Endothelial cell (in vitro differentiated cells): ENCODE data around the gene ZBBX. TPM values are rescaled to one million over a fixed set of nuclear protein-coding genes. Genes with fewer than 3 reads are reported as not detected.

Experiments
- DNase-seq: peaks from one replicate; pipeline ENCODE4 v3.0.0; 2021; ENCODE audit warnings: low spot score
- H3K27ac Mint-ChIP-seq: one replicate; pipeline ENCODE4 v1.8.0; 2021; ENCODE audit warnings: mixed read lengths, inconsistent platforms; ENCODE audit not compliant: unreplicated experiment
- H3K27me3 Mint-ChIP-seq: one replicate; pipeline ENCODE4 v1.8.0; 2021; ENCODE audit warnings: mild to moderate bottlenecking, moderate library complexity, mixed read lengths, inconsistent platforms; ENCODE audit not compliant: unreplicated experiment
- H3K36me3 Mint-ChIP-seq: one replicate; pipeline ENCODE4 v1.8.0; 2021; ENCODE audit warnings: mild to moderate bottlenecking, low read depth, mixed read lengths, inconsistent platforms; ENCODE audit not compliant: unreplicated experiment
- H3K4me1 Mint-ChIP-seq: one replicate; pipeline ENCODE4 v1.8.0; 2021; ENCODE audit warnings: mild to moderate bottlenecking, mixed read lengths, inconsistent platforms; ENCODE audit not compliant: unreplicated experiment
- H3K4me3 Mint-ChIP-seq: one replicate; pipeline ENCODE4 v1.8.0; 2021; ENCODE audit warnings: mild to moderate bottlenecking, mixed read lengths, inconsistent platforms; ENCODE audit not compliant: unreplicated experiment
- H3K9me3 Mint-ChIP-seq: one replicate; pipeline ENCODE4 v1.8.0; 2021; ENCODE audit warnings: mixed read lengths, inconsistent platforms; ENCODE audit not compliant: unreplicated experiment
- total RNA-seq: library from RNA; stranded (reverse); fragmentation: NEBNext Ultra II Directional; extraction: Animal tissue kit (Norgen Biotek cat#: 25700); gene quantifications from one replicate; pipeline ENCODE4 v1.2.1, GENCODE V29; 2021; ENCODE audit not compliant: unreplicated experiment
- TF ChIP-seq, protein P1 (sequence below): fragments of 200-600 bp; sonication (generic); IDR thresholded peaks from one replicate; pipeline ENCODE4 v1.5.0; 2021; ENCODE audit warnings: antibody characterized with exemption; ENCODE audit not compliant: unreplicated experiment

Gene ZBBX
- total RNA-seq, 1 donor from 2014 or later = 3.2 TPM

DNA sequence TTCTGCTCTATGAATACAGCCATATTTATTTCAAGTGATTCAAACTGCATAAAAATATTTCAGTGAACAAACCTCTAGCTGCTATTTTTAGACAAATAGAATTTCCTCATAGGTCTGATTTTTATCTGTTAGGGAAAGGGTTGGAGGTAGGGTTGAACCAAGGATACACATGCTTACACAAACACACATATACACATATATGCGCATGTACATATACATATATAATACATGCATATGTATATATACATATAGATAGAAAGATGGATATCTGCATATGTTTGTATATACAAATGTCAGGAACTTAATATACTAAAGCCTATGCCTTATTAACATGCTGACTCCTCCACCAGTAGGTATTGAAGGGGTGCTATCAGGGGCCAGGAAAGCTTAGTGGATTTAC, 18.1 kb downstream of the ZBBX start:
- DNase-seq = no peak
- Mint-ChIP-seq H3K4me1 (no peaks in the 10 kb centered on the region), H3K27ac (no peak overlapping the region)

DNA sequence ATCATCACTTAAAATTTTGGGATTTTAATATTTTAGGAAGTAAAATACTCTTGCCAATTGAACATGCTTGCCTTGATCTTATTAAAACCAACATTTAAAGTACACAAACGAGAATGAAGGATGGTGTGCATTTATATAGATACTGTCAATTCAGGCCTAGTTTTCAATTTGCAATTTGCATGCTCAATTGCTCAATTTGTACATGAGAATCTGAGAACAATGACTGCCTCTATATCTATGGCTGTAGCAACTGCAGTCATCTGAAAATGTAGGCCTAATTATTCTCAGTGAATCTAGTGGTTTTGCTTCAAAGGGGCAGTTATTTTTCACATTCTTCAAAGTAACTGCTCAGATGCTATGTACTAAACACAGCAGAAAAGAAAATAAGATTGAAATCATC, 18.8 kb downstream of the ZBBX start:
- no peaks in the 10 kb centered on the region for H3K9me3 Mint-ChIP-seq
- no peak overlapping the region for H3K4me3 Mint-ChIP-seq
- TF ChIP-seq, protein P1, sequence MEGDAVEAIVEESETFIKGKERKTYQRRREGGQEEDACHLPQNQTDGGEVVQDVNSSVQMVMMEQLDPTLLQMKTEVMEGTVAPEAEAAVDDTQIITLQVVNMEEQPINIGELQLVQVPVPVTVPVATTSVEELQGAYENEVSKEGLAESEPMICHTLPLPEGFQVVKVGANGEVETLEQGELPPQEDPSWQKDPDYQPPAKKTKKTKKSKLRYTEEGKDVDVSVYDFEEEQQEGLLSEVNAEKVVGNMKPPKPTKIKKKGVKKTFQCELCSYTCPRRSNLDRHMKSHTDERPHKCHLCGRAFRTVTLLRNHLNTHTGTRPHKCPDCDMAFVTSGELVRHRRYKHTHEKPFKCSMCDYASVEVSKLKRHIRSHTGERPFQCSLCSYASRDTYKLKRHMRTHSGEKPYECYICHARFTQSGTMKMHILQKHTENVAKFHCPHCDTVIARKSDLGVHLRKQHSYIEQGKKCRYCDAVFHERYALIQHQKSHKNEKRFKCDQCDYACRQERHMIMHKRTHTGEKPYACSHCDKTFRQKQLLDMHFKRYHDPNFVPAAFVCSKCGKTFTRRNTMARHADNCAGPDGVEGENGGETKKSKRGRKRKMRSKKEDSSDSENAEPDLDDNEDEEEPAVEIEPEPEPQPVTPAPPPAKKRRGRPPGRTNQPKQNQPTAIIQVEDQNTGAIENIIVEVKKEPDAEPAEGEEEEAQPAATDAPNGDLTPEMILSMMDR = no peak
- no peak overlapping the region for H3K27ac Mint-ChIP-seq
- H3K4me1 Mint-ChIP-seq = no peaks in the 10 kb centered on the region
- H3K36me3 Mint-ChIP-seq = no peaks in the 10 kb centered on the region
- DNase-seq = no peak
- no peaks in the 10 kb centered on the region for H3K27me3 Mint-ChIP-seq

More for the DNA sequence above, 18.1 kb downstream of the ZBBX start:
- Mint-ChIP-seq H3K36me3 (no peaks in the 10 kb centered on the region), H3K9me3 (no peaks in the 10 kb centered on the region), H3K4me3 (no peak overlapping the region), H3K27me3 (no peaks in the 10 kb centered on the region)
- TF ChIP-seq, protein P1 = no peak

DNA sequence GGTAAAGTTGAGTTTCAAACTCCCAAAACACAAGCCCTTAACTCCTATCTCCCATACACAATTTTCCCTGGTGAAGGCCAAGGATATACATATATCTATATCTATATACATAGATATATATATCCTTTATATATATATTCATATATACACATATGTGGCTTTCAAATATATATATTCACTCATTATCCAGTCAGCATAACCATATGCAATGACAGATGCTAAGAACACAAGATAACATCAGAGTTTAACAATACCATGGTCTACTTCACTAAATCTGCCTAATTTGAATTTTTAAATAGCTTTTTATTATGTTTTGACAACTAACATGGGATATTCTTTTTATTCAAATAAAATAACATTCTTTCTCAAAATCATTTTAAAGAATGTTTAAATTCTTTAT, 24.7 kb downstream of the ZBBX start:
- H3K9me3 Mint-ChIP-seq = no peaks in the 10 kb centered on the region

DNA sequence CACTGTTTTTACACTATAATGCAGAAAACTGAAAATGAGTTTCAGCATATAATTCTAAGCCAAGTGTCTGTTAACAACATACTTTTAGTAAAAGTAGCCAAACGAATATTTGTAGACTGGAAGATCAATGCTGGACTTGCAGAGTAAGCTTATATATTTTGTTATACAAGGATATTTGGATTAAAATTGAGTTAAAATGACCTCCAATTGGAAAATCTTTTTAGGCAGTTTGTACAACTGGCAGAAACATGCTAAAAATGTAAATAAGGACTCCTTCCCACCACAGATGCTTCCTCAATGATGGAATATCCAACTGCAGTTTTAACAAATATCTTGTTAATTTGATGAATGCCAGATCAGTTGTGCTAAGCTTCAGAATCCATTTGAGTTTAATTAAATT, 25.3 kb downstream of the ZBBX start:
- no peaks in the 10 kb centered on the region for H3K4me1 Mint-ChIP-seq
- H3K27me3 Mint-ChIP-seq = peaks cover 2% of the 10 kb centered on the region
- H3K27ac Mint-ChIP-seq = no peak overlapping the region
- TF ChIP-seq, protein P1 = no peak
- no peak for DNase-seq
- no peak overlapping the region for H3K4me3 Mint-ChIP-seq
- H3K9me3 Mint-ChIP-seq = no peaks in the 10 kb centered on the region
- H3K36me3 Mint-ChIP-seq = no peaks in the 10 kb centered on the region

More for the DNA sequence above, 24.7 kb downstream of the ZBBX start:
- Mint-ChIP-seq H3K27me3 (peaks cover 2% of the 10 kb centered on the region), H3K27ac (no peak overlapping the region), H3K36me3 (no peaks in the 10 kb centered on the region), H3K4me3 (no peak overlapping the region), H3K4me1 (no peaks in the 10 kb centered on the region)
- TF ChIP-seq, protein P1 = no peak
- DNase-seq = no peak

DNA sequence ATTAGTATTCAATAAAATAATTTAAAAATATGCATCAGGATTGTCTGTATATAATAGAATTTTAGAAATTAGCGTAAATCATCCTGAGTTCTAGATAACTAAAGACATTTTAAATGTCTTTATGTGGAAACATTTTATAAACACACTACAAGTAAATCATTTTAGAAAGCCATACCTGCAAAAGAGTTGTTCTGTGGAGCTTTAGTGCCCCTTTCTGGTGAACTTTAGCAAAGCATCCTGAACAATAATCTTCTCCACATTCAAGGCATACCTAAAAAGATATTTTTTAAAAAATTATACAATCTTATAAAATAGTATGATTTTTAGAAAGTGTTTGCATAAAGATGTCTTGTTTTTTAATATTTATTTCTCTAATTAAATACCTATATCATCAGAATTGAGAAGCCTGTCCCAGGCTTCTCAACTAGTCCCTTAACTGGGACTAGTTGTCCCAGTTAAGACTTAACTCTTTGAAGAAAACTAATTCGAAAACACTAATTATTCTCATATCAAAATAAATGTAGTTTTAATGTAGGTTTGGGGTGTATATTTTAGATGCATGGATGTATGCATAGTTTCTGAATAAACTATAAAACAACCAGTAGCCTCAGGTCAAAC, 29.7 kb downstream of the ZBBX start:
- no peaks in the 10 kb centered on the region for H3K9me3 Mint-ChIP-seq
- no peak overlapping the region for H3K27ac Mint-ChIP-seq
- H3K36me3 Mint-ChIP-seq = no peaks in the 10 kb centered on the region
- DNase-seq = peak; percentile 15
- peaks cover 2% of the 10 kb centered on the region for H3K27me3 Mint-ChIP-seq
- TF ChIP-seq, protein P1 = peak; percentile 56
- H3K4me1 Mint-ChIP-seq = no peaks in the 10 kb centered on the region
- H3K4me3 Mint-ChIP-seq = no peak overlapping the region
